ENCODE measurements around the gene HSPB3.
"Not testable (repeated sequence)": the region's sequence is repeated elsewhere in the genome, so short reads cannot be mapped to it uniquely, and the experiment has no call there.

HSPB3 gene, protein sequence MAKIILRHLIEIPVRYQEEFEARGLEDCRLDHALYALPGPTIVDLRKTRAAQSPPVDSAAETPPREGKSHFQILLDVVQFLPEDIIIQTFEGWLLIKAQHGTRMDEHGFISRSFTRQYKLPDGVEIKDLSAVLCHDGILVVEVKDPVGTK

DNA sequence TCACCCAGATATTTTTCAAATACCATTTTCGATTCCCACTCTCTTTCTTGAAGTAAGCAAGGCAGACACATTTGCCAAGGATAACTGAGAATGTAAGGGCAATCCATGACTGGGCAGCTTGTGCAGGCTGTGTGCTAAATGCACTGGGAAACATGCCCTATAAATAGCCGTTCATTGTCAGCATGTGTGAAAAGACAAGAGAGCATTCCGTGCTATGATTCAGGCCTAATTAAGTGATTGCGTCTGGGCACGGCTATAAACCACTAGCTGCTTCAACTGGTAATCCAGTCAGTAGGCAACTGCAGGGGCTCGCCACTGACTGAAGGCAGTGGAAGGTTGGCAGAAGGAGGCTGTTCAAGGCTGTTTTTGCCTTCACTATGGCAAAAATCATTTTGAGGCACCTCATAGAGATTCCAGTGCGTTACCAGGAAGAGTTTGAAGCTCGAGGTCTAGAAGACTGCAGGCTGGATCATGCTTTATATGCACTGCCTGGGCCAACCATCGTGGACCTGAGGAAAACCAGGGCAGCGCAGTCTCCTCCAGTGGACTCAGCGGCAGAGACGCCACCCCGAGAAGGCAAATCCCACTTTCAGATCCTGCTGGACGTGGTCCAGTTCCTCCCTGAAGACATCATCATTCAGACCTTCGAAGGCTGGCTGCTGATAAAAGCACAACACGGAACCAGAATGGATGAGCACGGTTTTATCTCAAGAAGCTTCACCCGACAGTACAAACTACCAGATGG, at the start of gene HSPB3:
HSPB3 (plus strand) TSS at position 287 of the 745 bp plus-strand sequence; CDS start at position 378, 91 bp downstream.
- TF ChIP-seq, protein P1, sequence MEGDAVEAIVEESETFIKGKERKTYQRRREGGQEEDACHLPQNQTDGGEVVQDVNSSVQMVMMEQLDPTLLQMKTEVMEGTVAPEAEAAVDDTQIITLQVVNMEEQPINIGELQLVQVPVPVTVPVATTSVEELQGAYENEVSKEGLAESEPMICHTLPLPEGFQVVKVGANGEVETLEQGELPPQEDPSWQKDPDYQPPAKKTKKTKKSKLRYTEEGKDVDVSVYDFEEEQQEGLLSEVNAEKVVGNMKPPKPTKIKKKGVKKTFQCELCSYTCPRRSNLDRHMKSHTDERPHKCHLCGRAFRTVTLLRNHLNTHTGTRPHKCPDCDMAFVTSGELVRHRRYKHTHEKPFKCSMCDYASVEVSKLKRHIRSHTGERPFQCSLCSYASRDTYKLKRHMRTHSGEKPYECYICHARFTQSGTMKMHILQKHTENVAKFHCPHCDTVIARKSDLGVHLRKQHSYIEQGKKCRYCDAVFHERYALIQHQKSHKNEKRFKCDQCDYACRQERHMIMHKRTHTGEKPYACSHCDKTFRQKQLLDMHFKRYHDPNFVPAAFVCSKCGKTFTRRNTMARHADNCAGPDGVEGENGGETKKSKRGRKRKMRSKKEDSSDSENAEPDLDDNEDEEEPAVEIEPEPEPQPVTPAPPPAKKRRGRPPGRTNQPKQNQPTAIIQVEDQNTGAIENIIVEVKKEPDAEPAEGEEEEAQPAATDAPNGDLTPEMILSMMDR (IDR thresholded peaks at IDR 0.05; ENCODE audit: insufficient read depth, missing control alignments), result no peak
- DNase-seq (ENCODE audit: insufficient read length, low spot score), result no peak
- FAIRE-seq, result no peak

DNA sequence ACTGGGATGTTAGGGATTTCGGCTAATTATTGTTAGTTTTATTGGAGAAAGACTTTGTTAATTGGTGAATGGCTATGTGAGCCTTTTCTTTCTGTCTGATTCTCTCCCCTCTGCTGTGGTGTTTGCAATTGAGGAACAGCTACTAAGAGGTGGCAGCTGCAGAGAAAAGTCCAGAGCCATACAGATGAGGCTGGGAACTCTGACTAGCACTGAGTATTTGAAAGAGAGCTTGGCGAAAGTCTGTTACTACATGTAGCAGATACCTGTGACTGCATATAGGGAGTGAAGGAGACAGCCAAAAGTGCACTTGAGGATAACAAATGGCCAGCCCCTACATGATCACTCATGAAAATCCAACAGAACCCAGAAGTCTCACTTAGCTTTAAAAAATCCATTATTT, 44.3 kb upstream of the HSPB3 start:
- TF ChIP-seq, protein P1 (IDR thresholded peaks at IDR 0.05; ENCODE audit: insufficient read depth, missing control alignments), result no peak
- no peak for FAIRE-seq
- no peak for DNase-seq (ENCODE audit: insufficient read length, low spot score)

DNA sequence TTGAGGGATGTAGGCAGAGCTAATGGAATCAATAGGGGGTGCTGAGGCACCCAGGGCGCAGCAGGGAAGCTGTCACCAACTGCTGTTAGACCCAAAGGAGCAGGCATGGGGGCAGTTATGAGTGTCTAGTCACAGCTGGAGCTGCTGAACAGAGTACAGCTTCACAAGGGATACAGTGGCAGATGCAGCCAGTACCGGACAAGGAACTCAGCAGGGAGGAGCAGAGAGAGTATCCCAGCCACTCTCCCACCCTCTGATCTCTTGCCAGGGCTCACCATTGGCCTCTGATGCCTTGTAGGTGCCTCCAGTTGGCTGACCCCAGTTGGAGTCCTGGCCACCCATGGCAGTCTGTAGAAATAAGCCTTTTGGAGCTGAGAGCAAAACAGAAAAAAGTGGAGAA, 42.6 kb upstream of the HSPB3 start:
- TF ChIP-seq, protein P1 (IDR thresholded peaks at IDR 0.05; ENCODE audit: insufficient read depth, missing control alignments), result no peak
- FAIRE-seq, result no peak
- no peak for DNase-seq (ENCODE audit: insufficient read length, low spot score)

DNA sequence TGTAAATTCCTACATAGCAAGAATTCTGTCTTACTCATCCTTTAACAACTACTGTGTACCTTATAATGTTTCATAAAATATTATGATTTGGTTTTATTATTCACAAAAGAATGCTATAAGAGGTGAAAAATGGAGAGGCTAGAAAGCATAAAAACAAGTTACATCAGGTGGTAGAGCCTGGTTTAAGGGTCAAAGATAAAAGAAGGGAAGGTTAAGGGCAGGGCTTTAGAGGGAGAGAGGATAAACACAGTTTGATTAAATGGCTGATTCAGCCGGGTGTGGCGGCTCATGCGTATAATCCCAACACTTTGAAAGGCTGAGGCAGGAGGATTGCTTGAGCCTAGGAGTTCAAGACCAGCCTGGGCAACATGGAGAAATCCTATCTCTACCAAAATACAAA, 40.4 kb upstream of the HSPB3 start:
- FAIRE-seq (no peak), DNase-seq (ENCODE audit: insufficient read length, low spot score) (no peak)
- TF ChIP-seq, protein P1 (IDR thresholded peaks at IDR 0.05; ENCODE audit: insufficient read depth, missing control alignments), result no peak

DNA sequence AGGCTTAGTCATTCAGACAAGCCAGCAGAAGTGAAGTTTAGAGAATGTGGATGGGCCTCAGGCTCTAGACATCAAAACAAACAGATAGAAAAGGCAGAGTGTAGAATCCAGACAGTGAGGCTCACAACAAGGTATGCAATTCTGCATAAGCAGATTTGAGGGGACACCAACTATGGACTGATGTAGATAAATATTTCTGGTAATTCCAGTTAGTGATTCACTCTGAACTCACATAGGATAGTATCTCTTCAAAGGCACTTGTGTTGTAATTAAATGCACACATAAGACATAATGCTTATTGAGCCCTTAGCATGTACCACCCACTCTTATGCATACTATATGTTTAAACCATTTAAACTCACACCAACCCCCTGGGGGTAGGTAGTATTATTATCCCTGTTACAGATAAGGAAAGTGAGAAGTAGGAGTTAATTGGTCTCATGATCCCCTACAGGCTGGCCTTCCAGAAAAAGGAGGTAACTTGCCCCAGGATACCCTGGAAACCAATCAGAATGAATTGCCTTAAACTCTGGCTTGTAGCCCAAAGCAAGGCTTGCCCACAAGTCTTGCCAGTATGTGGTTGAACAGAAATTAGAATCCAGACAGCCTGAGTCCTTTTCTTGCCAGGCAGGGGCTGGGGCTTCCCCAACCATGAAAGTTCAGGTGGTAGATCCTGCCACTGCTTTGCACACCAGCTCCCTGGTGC, 39.5 kb upstream of the HSPB3 start:
- TF ChIP-seq, protein P1 (IDR thresholded peaks at IDR 0.05; ENCODE audit: insufficient read depth, missing control alignments), result no peak
- FAIRE-seq (no peak), DNase-seq (ENCODE audit: insufficient read length, low spot score) (no peak)

DNA sequence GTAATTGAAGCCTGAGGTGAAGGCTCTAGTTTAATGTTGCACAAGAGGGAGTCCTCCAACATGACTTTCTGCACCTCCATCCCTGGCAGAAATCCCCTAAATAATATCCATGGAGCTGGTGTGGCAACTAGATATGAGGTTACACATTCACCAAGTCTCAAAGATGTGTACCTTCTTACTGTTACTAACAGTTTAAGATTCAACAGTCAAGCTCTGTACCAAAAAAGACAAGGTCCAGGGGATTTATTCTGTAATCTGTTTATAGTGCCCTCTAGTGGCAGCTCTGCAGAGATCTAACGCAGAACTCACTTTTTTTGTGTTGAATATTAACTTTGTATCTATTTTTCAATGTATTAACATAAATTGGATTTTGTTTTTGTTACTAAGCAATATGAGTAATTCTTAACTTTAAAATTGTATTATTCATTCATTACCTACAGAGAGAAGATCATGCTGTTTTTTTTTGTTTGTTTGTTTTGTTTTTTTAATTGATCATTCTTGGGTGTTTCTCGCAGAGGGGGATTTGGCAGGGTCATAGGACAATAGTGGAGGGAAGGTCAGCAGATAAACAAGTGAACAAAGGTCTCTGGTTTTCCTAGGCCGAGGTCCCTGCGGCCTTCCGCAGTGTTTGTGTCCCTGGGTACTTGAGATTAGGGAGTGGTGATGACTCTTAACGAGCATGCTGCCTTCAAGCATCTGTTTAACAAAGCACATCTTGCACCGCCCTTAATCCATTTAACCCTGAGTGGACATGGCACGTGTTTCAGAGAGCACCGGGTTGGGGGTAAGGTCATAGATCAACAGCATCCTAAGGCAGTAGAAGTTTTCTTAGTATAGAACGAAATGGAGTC, 35.7 kb upstream of the HSPB3 start:
- not testable (repeated sequence) for DNase-seq (ENCODE audit: insufficient read length, low spot score); FAIRE-seq
- TF ChIP-seq, protein P1 (IDR thresholded peaks at IDR 0.05; ENCODE audit: insufficient read depth, missing control alignments), result peak; percentile 79

DNA sequence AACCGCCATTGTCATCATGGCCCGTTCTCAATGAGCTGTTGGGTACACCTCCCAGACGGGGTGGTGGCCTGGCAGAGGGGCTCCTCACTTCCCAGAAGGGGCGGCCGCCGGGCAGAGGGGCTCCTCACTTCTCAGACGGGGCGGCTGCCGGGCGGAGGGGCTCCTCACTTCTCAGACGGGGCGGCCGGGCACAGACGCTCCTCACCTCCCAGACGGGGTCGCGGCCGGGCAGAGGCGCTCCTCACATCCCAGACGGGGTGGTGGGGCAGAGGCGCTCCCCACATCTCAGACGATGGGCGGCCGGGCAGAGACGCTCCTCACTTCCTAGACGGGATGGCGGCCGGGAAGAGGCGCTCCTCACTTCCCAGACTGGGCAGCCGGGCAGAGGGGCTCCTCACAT, 35.0 kb upstream of the HSPB3 start:
- not testable (repeated sequence) for FAIRE-seq; DNase-seq (ENCODE audit: insufficient read length, low spot score)

Data from D721Med (cell line).